Neural progenitor cell (in vitro differentiated cells): ENCODE results near the gene PTPRN2. TPM values are rescaled to one million over a fixed set of nuclear protein-coding genes. Genes with fewer than 3 reads are reported as not detected.
"Not testable (repeated sequence)": the region's sequence is repeated elsewhere in the genome, so short reads cannot be mapped to it uniquely, and the experiment has no call there.

Source experiments
- DNase-seq: peaks from one replicate; pipeline ENCODE4 v3.0.0-alpha.2; 2016; ENCODE audit warnings: low spot score
- H2AFZ ChIP-seq: fragments of 200-600 bp; sonication (generic); replicated peaks from 2 replicates; pipeline ENCODE4 v1.6.1; 2016; ENCODE audit warnings: antibody characterized with exemption
- H3F3A ChIP-seq: fragments of 200-600 bp; sonication (generic); 2 replicates; pipeline ENCODE4 v1.6.1; 2016; ENCODE audit warnings: antibody characterized with exemption, low read depth
- H3K27ac ChIP-seq: fragments of 200-600 bp; sonication (generic); 2 replicates; pipeline ENCODE4 v1.5.1; 2016; ENCODE audit warnings: mild to moderate bottlenecking
- H3K27me3 ChIP-seq: fragments of 200-600 bp; sonication (generic); 2 replicates; pipeline ENCODE4 v1.6.1; 2016; ENCODE audit warnings: mild to moderate bottlenecking, moderate library complexity
- H3K36me3 ChIP-seq: fragments of 200-600 bp; sonication (generic); 2 replicates; pipeline ENCODE4 v1.5.1; 2016
- H3K4me1 ChIP-seq: fragments of 200-600 bp; sonication (generic); 2 replicates; pipeline ENCODE4 v1.6.1; 2016; ENCODE audit warnings: mixed run types
- H3K4me2 ChIP-seq: fragments of 200-600 bp; sonication (generic); 2 replicates; pipeline ENCODE4 v1.6.1; 2016
- H3K4me3 ChIP-seq: fragments of 200-600 bp; sonication (generic); 2 replicates; pipeline ENCODE4 v1.5.1; 2016
- H3K79me2 ChIP-seq: fragments of 200-600 bp; sonication (generic); 2 replicates; pipeline ENCODE4 v1.6.1; 2016; ENCODE audit warnings: low read depth
- H3K9ac ChIP-seq: fragments of 200-600 bp; sonication (generic); 2 replicates; pipeline ENCODE4 v1.6.1; 2016
- H3K9me3 ChIP-seq: fragments of 200-600 bp; sonication (generic); 2 replicates; pipeline ENCODE4 v1.5.1; 2016; ENCODE audit warnings: low read depth
- H4K20me1 ChIP-seq: fragments of 200-600 bp; sonication (generic); 2 replicates; pipeline ENCODE4 v1.6.1; 2016; ENCODE audit warnings: low read depth
- H3K27ac Mint-ChIP-seq: 3 replicates; pipeline ENCODE4 v1.8.0; 2021; ENCODE audit warnings: mixed read lengths
- H3K27me3 Mint-ChIP-seq: 2 replicates; pipeline ENCODE4 v1.8.0; 2022; ENCODE audit warnings: low read depth, mild to moderate bottlenecking, inconsistent platforms, moderate library complexity, mixed read lengths; ENCODE audit not compliant: insufficient read depth
- H3K36me3 Mint-ChIP-seq: 3 replicates; pipeline ENCODE4 v1.8.0; 2021; ENCODE audit warnings: mixed read lengths
- H3K4me1 Mint-ChIP-seq: 3 replicates; pipeline ENCODE4 v1.8.0; 2021; ENCODE audit warnings: mixed read lengths
- H3K4me3 Mint-ChIP-seq: 3 replicates; pipeline ENCODE4 v1.8.0; 2021; ENCODE audit warnings: mild to moderate bottlenecking, moderate library complexity, mixed read lengths
- H3K9me3 Mint-ChIP-seq: 3 replicates; pipeline ENCODE4 v1.8.0; 2020; ENCODE audit warnings: mixed read lengths
- EZH2 ChIP-seq: fragments of 200-600 bp; sonication (generic); IDR thresholded peaks from 2 replicates; pipeline ENCODE4 v1.6.1; 2017; ENCODE audit warnings: antibody characterized with exemption, mild to moderate bottlenecking, moderate library complexity
- EZH2phosphoT487 ChIP-seq: fragments of 200-600 bp; sonication (generic); IDR thresholded peaks from 2 replicates; pipeline ENCODE4 v1.6.1; 2017; ENCODE audit warnings: antibody characterized with exemption
- total RNA-seq: library from RNA; depleted of rRNA; stranded (reverse); fragments of >200 nt; gene quantifications from 2 replicates; pipeline ENCODE4 v1.2.3, GENCODE V29; 2015; ENCODE audit warnings: low replicate concordance
- TF ChIP-seq, protein P1 (sequence below): fragments of 200-600 bp; sonication (generic); IDR thresholded peaks from 2 replicates; pipeline ENCODE4 v1.5.1; 2017; ENCODE audit warnings: antibody characterized with exemption, mild to moderate bottlenecking

PTPRN2 gene
- total RNA-seq, 1 donor from 2014 or later: 3.0 TPM

DNA sequence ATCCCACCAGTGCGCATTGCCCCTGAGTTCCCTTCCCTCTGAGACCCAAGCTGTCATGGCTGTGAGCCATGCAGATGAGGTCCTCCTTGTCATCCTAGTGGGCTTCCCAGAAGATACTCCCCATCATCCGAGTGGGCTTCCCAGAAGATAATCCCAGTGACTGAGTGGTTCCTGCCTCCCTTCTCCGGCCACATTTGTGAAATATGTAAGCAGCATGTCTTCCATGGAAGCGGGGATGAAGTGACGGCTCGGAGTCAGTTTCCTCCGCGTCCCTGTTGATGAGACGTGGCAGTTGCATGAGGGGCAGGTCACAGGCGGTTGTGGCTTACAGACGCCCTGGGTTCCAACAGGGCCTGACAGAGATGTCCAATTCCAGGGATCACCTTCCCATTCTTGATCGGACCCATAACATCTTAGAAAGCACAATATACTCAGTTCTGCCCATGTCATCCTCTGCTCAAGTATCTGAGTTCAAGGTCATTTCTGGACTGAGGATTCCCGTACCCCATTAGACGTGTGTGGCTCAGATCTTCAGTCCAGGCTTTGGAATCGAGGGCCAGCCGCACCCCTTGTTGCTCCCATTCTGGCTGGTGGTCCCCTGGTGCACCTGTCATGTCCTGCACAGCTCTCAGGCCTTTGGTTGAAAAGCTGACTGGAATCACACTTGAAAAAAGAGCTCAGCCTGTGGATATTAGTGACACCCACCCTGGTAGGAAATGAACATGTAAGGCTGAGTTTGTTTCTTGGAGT is 166.9 kb downstream of the PTPRN2 start:
- Mint-ChIP-seq H3K4me1 (no peaks in the 10 kb centered on the region), H3K4me3 (no peak overlapping the region), H3K27ac (no peak overlapping the region), H3K27me3 (peaks cover 4% of the 10 kb centered on the region), H3K9me3 (peaks cover 10% of the 10 kb centered on the region), H3K36me3 (no peaks in the 10 kb centered on the region)
- Histone ChIP-seq H3K36me3 (no peaks in the 10 kb centered on the region), H3K4me3 (no peak overlapping the region), H3K4me1 (no peaks in the 10 kb centered on the region), H3K9me3 (no peaks in the 10 kb centered on the region), H4K20me1 (no peaks in the 10 kb centered on the region), H3K9ac (no peak overlapping the region), H3K79me2 (no peaks in the 10 kb centered on the region), H3K27ac (no peak overlapping the region), H2AFZ (no peak overlapping the region), H3K4me2 (no peak overlapping the region), H3K27me3 (no peaks in the 10 kb centered on the region), H3F3A (peaks cover 3% of the 10 kb centered on the region)
- DNase-seq: no peak
- no peak for TF ChIP-seq EZH2phosphoT487
- no peak for TF ChIP-seq EZH2
- TF ChIP-seq, protein P1, sequence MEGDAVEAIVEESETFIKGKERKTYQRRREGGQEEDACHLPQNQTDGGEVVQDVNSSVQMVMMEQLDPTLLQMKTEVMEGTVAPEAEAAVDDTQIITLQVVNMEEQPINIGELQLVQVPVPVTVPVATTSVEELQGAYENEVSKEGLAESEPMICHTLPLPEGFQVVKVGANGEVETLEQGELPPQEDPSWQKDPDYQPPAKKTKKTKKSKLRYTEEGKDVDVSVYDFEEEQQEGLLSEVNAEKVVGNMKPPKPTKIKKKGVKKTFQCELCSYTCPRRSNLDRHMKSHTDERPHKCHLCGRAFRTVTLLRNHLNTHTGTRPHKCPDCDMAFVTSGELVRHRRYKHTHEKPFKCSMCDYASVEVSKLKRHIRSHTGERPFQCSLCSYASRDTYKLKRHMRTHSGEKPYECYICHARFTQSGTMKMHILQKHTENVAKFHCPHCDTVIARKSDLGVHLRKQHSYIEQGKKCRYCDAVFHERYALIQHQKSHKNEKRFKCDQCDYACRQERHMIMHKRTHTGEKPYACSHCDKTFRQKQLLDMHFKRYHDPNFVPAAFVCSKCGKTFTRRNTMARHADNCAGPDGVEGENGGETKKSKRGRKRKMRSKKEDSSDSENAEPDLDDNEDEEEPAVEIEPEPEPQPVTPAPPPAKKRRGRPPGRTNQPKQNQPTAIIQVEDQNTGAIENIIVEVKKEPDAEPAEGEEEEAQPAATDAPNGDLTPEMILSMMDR: no peak

- Histone ChIP-seq H3K9ac (no peak overlapping the region), H4K20me1 (no peaks in the 10 kb centered on the region), H3F3A (peaks cover 12% of the 10 kb centered on the region), H3K36me3 (no peaks in the 10 kb centered on the region), H3K4me2 (no peak overlapping the region), H3K27me3 (no peaks in the 10 kb centered on the region), H3K9me3 (no peaks in the 10 kb centered on the region), H3K4me1 (peaks cover 10% of the 10 kb centered on the region), H3K4me3 (no peak overlapping the region), H3K79me2 (no peaks in the 10 kb centered on the region), H3K27ac (no peak overlapping the region), H2AFZ (no peak overlapping the region)
- Mint-ChIP-seq H3K27me3 (peaks cover 8% of the 10 kb centered on the region), H3K4me3 (no peak overlapping the region), H3K27ac (no peak overlapping the region), H3K9me3 (peaks cover 10% of the 10 kb centered on the region), H3K4me1 (no peaks in the 10 kb centered on the region), H3K36me3 (no peaks in the 10 kb centered on the region)
- TF ChIP-seq EZH2phosphoT487 (no peak), EZH2 (no peak)
- TF ChIP-seq, protein P1: no peak
- no peak for DNase-seq
These were observed 168.3 kb downstream of the PTPRN2 start for GRCh38 chr7:158419238-158419785.

DNA sequence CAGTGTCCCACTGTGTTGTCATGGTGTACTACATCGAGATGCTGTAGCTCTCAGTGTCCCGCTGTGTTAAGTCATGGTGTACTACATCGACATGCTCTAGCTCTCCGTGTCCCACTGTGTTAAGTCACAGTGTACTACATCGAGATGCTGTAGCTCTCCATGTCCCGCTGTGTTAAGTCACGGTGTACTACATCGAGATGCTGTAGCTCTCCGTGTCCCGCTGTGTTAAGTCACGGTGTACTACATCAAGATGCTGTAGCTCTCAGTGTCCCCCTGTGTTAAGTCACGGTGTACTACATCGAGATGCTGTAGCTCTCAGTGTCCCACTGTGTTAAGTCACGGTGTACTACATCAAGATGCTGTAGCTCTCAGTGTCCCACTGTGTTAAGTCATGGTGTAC is 169.2 kb downstream of the PTPRN2 start:
- not testable (repeated sequence) for H2AFZ ChIP-seq, H3K36me3 Mint-ChIP-seq, H3K27me3 ChIP-seq, H3K36me3 ChIP-seq, H3K79me2 ChIP-seq, H3K4me2 ChIP-seq, H4K20me1 ChIP-seq, H3K27ac Mint-ChIP-seq, DNase-seq, H3K4me3 ChIP-seq, H3K4me1 Mint-ChIP-seq, H3K9me3 ChIP-seq, H3K9ac ChIP-seq, H3K4me3 Mint-ChIP-seq, H3K27ac ChIP-seq, H3K27me3 Mint-ChIP-seq
- Histone ChIP-seq H3F3A (peaks cover 21% of the 10 kb centered on the region), H3K4me1 (peaks cover 17% of the 10 kb centered on the region)
- peaks cover 10% of the 10 kb centered on the region for H3K9me3 Mint-ChIP-seq

GRCh38 chr7:158416283-158416933 is 171.2 kb downstream of the PTPRN2 start:
- peaks cover 11% of the 10 kb centered on the region for H3K27me3 Mint-ChIP-seq
- H3K36me3 Mint-ChIP-seq: no peaks in the 10 kb centered on the region
- H3F3A ChIP-seq: peaks cover 21% of the 10 kb centered on the region
- peaks cover 3% of the 10 kb centered on the region for H3K4me1 Mint-ChIP-seq
- no peak overlapping the region for H3K27ac Mint-ChIP-seq
- no peak overlapping the region for H3K4me2 ChIP-seq
- H3K27ac ChIP-seq: no peak overlapping the region
- no peak overlapping the region for H3K4me3 ChIP-seq
- no peak overlapping the region for H3K4me3 Mint-ChIP-seq
- H3K27me3 ChIP-seq: no peaks in the 10 kb centered on the region
- H3K9me3 ChIP-seq: no peaks in the 10 kb centered on the region
- H3K4me1 ChIP-seq: peaks cover 17% of the 10 kb centered on the region
- no peak overlapping the region for H3K9ac ChIP-seq
- H3K79me2 ChIP-seq: no peaks in the 10 kb centered on the region
- TF ChIP-seq EZH2 (no peak), EZH2phosphoT487 (no peak)
- TF ChIP-seq, protein P1: no peak
- no peak overlapping the region for H2AFZ ChIP-seq
- no peaks in the 10 kb centered on the region for H3K36me3 ChIP-seq
- H3K9me3 Mint-ChIP-seq: peaks cover 12% of the 10 kb centered on the region
- H4K20me1 ChIP-seq: no peaks in the 10 kb centered on the region
- no peak for DNase-seq
